HG03439 (cell line): ENCODE results near the gene UBN2.

Experiments used
- ATAC-seq: cut with Tn5 transposase; IDR thresholded peaks from one replicate; pipeline ENCODE4 v1.9.1; 2021; ENCODE audit warnings: mild to moderate bottlenecking, moderate library complexity; ENCODE audit not compliant: unreplicated experiment

Gene UBN2

DNA sequence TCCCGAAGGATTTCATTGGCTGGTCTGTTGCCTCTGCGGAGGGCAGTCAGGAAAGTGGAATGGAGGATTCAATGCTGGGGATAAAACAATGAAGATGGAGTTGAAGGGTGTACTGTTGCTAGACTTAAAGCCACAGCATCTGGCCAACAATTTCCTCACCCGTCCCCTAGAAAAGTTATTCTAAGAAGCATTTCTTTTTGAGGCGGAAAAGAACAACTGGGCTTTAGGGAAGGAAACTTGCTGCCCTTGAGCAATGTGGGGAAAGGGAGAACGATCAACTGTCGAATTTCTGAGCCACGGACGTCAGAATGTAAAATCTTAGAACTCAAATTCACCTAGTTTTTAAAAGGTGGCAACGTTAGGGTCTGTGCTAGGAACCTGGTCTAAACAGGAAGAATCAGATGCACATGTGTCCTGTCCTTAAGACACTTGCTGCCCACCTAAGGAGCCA lies 110.8 kb downstream of the UBN2 start:
- no peak for ATAC-seq

DNA sequence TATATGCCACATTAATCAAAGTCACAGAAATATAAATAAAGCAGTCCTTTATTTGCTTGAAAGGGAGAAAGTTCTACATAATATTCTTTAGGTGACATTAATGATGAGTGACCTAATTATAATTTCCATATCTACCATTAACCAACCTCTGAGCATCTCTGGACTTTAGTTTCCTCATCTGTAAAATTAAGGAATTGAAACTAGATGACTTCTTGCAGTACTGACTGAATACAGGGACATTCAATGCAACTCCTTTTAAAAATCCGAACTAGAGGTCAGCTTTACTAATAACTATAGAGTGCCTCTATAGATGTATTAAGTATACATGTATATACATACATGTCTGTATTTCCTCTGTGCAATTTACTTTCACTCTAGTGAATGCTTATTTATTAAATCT lies 114.0 kb downstream of the UBN2 start:
- no peak for ATAC-seq

GRCh38 chr7:139351027-139351426 lies 120.0 kb downstream of the UBN2 start:
- no peak for ATAC-seq

DNA sequence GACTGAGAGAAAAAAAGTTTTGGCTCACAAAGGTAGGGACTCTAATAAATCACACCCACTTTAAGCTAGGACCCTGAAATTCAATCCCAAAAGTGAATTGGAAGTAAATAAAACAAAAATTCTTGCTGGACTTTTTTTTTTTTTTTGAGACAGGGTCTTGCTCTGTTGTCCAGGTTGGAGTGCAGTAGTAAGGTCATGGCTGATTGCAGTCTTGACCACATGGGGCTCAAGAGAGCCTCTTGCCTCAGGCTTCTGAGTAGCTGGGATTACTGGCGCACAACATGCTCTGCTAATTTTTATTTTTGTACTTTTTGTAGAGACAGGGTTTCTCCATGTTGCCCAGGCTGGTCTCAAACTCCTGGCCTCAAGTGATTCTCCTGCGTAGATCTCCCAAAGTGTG lies 123.7 kb downstream of the UBN2 start:
- no peak for ATAC-seq

DNA sequence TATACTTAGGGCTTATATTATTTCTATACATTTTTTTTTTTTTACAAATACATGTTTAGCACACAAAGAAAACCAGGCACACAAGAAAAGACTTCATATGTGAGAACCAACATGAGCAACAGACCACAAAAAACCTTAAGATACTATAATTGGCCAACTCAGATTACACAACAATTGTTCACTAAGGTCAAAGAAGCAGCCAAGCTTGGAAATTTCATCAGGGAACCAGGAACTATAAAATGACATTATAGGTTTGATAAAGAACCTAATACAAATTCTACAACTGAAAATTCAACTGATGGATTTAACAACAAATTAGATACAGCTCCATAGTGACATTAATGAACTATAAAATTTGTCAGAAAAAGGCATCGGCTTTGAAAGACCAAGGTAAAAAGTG lies 124.3 kb downstream of the UBN2 start:
- no peak for ATAC-seq
